ENCODE results near the gene NPC1. TPM values are rescaled to one million over a fixed set of nuclear protein-coding genes. Genes with fewer than 3 reads are reported as not detected.

Gene NPC1
- total and polyA plus RNA-seq, 2 of the 8 experiments (the other 6 are each of a cell fraction or from before 2014, with no cell fraction given): 34.1 to 39.5 TPM

GRCh38 chr18:23632615-23633014 is 46.3 kb upstream of the NPC1 start:
- Histone ChIP-seq H2BK12ac (ENCODE audit: low read depth, low read length) (no peak overlapping the region), H3K18ac (ENCODE audit: extremely low read depth, low read length) (no peak overlapping the region), H3K4me1 (replicated peaks in 1 of 4; ENCODE audit: control insufficient read depth in 3 of 4, insufficient read depth in 4 of 4, low read length in 3 of 4) (peaks cover 2 to 7% (median 3%) of the 10 kb centered on the region in 4 experiments; a peak in 4 of 7 replicates), H3K4me2 (ENCODE audit: insufficient read depth in 1 of 2, low read depth in 2 of 2, low read length in 2 of 2) (no peak overlapping the region), H3K23ac (ENCODE audit: insufficient read length) (no peak overlapping the region), H4K91ac (replicated peaks; ENCODE audit: insufficient read length, low read length) (no peak overlapping the region), H3K36me3 (ENCODE audit: control insufficient read depth in 2 of 4, insufficient read depth in 4 of 4, low read length in 3 of 4) (no peaks in the 10 kb centered on the region), H3K27ac (ENCODE audit: low read depth, low read length) (no peak overlapping the region), H4K5ac (ENCODE audit: insufficient read length, low read depth, low read length) (no peak overlapping the region), H2BK120ac (replicated peaks; ENCODE audit: low read depth, low read length) (no peak overlapping the region), H4K8ac (ENCODE audit: extremely low read depth, insufficient read depth, low read length) (no peak overlapping the region), H3K79me1 (ENCODE audit: low read depth, low read length) (no peaks in the 10 kb centered on the region), H3K14ac (ENCODE audit: insufficient read length) (no peak overlapping the region), H3K4me3 (ENCODE audit: extremely low read depth in 1 of 4, insufficient read depth in 2 of 4, low read depth in 3 of 4, low read length in 4 of 4) (no peak overlapping the region), H3K79me2 (ENCODE audit: control insufficient read depth in 1 of 2, insufficient read depth in 2 of 2, low read length in 2 of 2) (no peaks in the 10 kb centered on the region), H3K56ac (replicated peaks; ENCODE audit: insufficient read length, low read depth, low read length) (no peak overlapping the region), H4K20me1 (replicated peaks in 1 of 2; ENCODE audit: control insufficient read depth in 1 of 2, insufficient read depth in 2 of 2, low read length in 2 of 2) (no peaks in the 10 kb centered on the region), H3K9ac (replicated peaks in 1 of 4; ENCODE audit: extremely low read depth in 1 of 4, low read depth in 3 of 4, low read length in 3 of 4) (no peak overlapping the region), H2AFZ (ENCODE audit: low read length) (no peak overlapping the region), H3K23me2 (ENCODE audit: low read depth, low read length) (no peaks in the 10 kb centered on the region), H3K4ac (replicated peaks; ENCODE audit: insufficient read length, low read depth, low read length) (no peak overlapping the region), H3K9me3 (ENCODE audit: insufficient read depth in 2 of 2, low read depth in 1 of 2, low read length in 1 of 2) (no peaks in the 10 kb centered on the region), H2BK5ac (ENCODE audit: low read depth, low read length) (no peak overlapping the region), H2AK5ac (ENCODE audit: low read depth, low read length) (no peak overlapping the region), H3K27me3 (replicated peaks in 1 of 4; ENCODE audit: control insufficient read depth in 3 of 4, extremely low read depth in 1 of 4, insufficient read depth in 3 of 4, low read length in 3 of 4) (no peaks in the 10 kb centered on the region), H2BK20ac (ENCODE audit: low read length) (no peak overlapping the region), H2BK15ac (ENCODE audit: low read length) (no peak overlapping the region)
- 81% methylated on average over 1 of the region's 1 CpG; no CpG with 5 or more reads in 1 of the 2 experiments for WGBS, 2 experiments (ENCODE audit: extremely low coverage in 1 of 2, insufficient coverage in 1 of 2, insufficient read length in 1 of 2, insufficient replicate concordance in 2 of 2, low coverage in 1 of 2, low lambda C conversion rate in 2 of 2, missing lambda C conversion rate in 1 of 2)
- CTCF ChIA-PET (ENCODE audit: partially characterized antibody): interaction anchor here (1.5 to 3.3 kb wide), 2 partner anchors 11 to 71 kb away, joined by 7 to 13 read pairs; no protein-coding TSS in a partner anchor
- POLR2A ChIA-PET (ENCODE audit: partially characterized antibody): no interaction called here
- DNase-seq (ENCODE audit: low read depth in 1 of 2, low spot score in 2 of 2): no peak
- FAIRE-seq: no peak
- TF ChIP-seq POU5F1 (IDR thresholded peaks at IDR 0.05; ENCODE audit: low read depth, low read length) (no peak), KDM4A (IDR thresholded peaks at IDR 0.05; ENCODE audit: low read depth, low read length, severe bottlenecking) (no peak), KDM1A (IDR thresholded peaks at IDR 0.05; ENCODE audit: borderline replicate concordance, low read length) (no peak), SRF (IDR thresholded peaks at IDR 0.05; ENCODE audit: low read depth, low read length) (no peak), ZNF274 (IDR thresholded peaks at IDR 0.05; ENCODE audit: borderline replicate concordance, extremely low read depth, low read length) (no peak), BRCA1 (IDR thresholded peaks at IDR 0.05; ENCODE audit: low read depth, low read length) (no peak), RNF2 (IDR thresholded peaks at IDR 0.05; ENCODE audit: borderline replicate concordance, low read depth, low read length, missing control alignments, poor library complexity, severe bottlenecking) (no peak), RBBP5 (IDR thresholded peaks at IDR 0.05; ENCODE audit: borderline replicate concordance, low read depth, low read length) (no peak), NANOG (IDR thresholded peaks at IDR 0.05; ENCODE audit: insufficient read depth, low read depth, low read length, poor library complexity, severe bottlenecking) (no peak)

All from H1 (cell line).